HepG2 (cell line): ENCODE data around the gene ZNF519. TPM values are rescaled to one million over a fixed set of nuclear protein-coding genes. Genes with fewer than 3 reads are reported as not detected.
"Not testable (repeated sequence)": the region's sequence is repeated elsewhere in the genome, so short reads cannot be mapped to it uniquely, and the experiment has no call there.

ENCODE experiments used
- ATAC-seq: fragments of 200-7000 bp; cut with Tn5 transposase; 3 replicates; pipeline ENCODE4 v1.9.1; 2020; ENCODE audit warnings: mild to moderate bottlenecking, moderate library complexity
- BruUV-seq: library from RNA; stranded (reverse); fragments of 400-500 nt; replicated peaks from 2 replicates; lab custom pipeline; 2021; lab: Mats Ljungman, UMichigan
- CTCF ChIA-PET: fragments of 300-600 bp; formaldehyde crosslinking; extraction: SDS; loops from one replicate; lab custom pipeline; 2021; ENCODE audit warnings: low total read pairs, inconsistent platforms, low intra/inter-chr PET ratio; lab: Yijun Ruan, JAX
- POLR2A ChIA-PET: fragments of 350-600 bp; sonication (Branson Sonifier 250); formaldehyde crosslinking; loops from one replicate; lab custom pipeline; 2020; ENCODE audit warnings: antibody characterized with exemption, inconsistent platforms; lab: Yijun Ruan, JAX
- DNase-seq: peaks from one replicate; pipeline ENCODE4 v3.0.0-alpha.2; 2015; ENCODE audit warnings: low spot score
- FAIRE-seq: peaks from 3 replicates; lab custom pipeline; 2011; peaks lifted over from hg19 to GRCh38; lab: Jason Lieb, UNC
- H2AFZ ChIP-seq: one replicate; pipeline ENCODE4 v1.6.1; 2011; ENCODE audit warnings: low read length, inconsistent platforms
- H3K27ac ChIP-seq: fragments of 300-600 bp; 3 replicates; pipeline ENCODE4 v1.8.0; 2011; ENCODE audit warnings: mixed run types, mild to moderate bottlenecking, mixed read lengths, low read length, inconsistent platforms; ENCODE audit not compliant: insufficient read depth; ENCODE audit errors: extremely low read length
- H3K27me3 ChIP-seq, 2 experiments: fragments of 200-600 bp in 1 of 2; 2 replicates in 1 of 2; 3 replicates in 1 of 2; pipeline versions ENCODE4 v1.6.0 to v1.8.0; 2011; ENCODE audit warnings: low read length in 2 of 2, mild to moderate bottlenecking in 2 of 2, moderate library complexity in 2 of 2, inconsistent platforms in 1 of 2; ENCODE audit not compliant: insufficient read depth in 2 of 2, control insufficient read depth in 1 of 2
- H3K36me3 ChIP-seq, 2 experiments: fragments of 200-600 bp in 1 of 2; replicated peaks in 1 of 2; 2 replicates in 1 of 2; 3 replicates in 1 of 2; pipeline versions ENCODE4 v1.5.1 to v1.8.0; 2011; ENCODE audit warnings: low read length in 2 of 2, inconsistent platforms in 1 of 2; ENCODE audit not compliant: insufficient read depth in 2 of 2, control insufficient read depth in 1 of 2
- H3K4me1 ChIP-seq: 2 replicates; pipeline ENCODE4 v1.5.1; 2012; ENCODE audit warnings: low read length, inconsistent platforms; ENCODE audit not compliant: insufficient read depth
- H3K4me2 ChIP-seq: 2 replicates; pipeline ENCODE4 v1.6.0; 2011; ENCODE audit warnings: low read depth, low read length, inconsistent platforms
- H3K4me3 ChIP-seq, 3 experiments: fragments of 200-600 bp in 1 of 3; sonication (generic), shearing (Covaris generic) in 1 of 3; replicated peaks in 1 of 3; 2 replicates each; pipeline ENCODE4 v1.5.1; 2011 to 2016; ENCODE audit warnings: low read length in 3 of 3, inconsistent platforms in 2 of 3, low read depth in 2 of 3, mild to moderate bottlenecking in 2 of 3, control low read depth in 1 of 3, mixed read lengths in 1 of 3; ENCODE audit not compliant: insufficient read depth in 1 of 3
- H3K79me2 ChIP-seq: one replicate; pipeline ENCODE4 v1.6.1; 2011; ENCODE audit warnings: low read length, inconsistent platforms; ENCODE audit not compliant: insufficient read depth
- H3K9ac ChIP-seq: 2 replicates; pipeline ENCODE4 v1.6.0; 2011; ENCODE audit warnings: mild to moderate bottlenecking, low read depth, low read length, inconsistent platforms; ENCODE audit not compliant: insufficient read depth
- H3K9me3 ChIP-seq: 2 replicates; pipeline ENCODE4 v1.5.1; 2012; ENCODE audit warnings: mild to moderate bottlenecking, low read length
- H4K20me1 ChIP-seq: 2 replicates; pipeline ENCODE4 v1.6.0; 2011; ENCODE audit warnings: inconsistent platforms, mild to moderate bottlenecking, low read length, moderate library complexity; ENCODE audit not compliant: insufficient read depth
- MEIS1 ChIP-seq: sonication (generic); formaldehyde crosslinking; IDR thresholded peaks from 2 replicates; pipeline ENCODE4 v1.9.0; 2021; ENCODE audit warnings: mild to moderate bottlenecking, missing genetic modification reagents, moderate library complexity, borderline replicate concordance
- MEIS2 ChIP-seq: sonication (generic); formaldehyde crosslinking; IDR thresholded peaks from 2 replicates; pipeline ENCODE4 v1.9.0; 2021; ENCODE audit warnings: mild to moderate bottlenecking, missing genetic modification reagents
- PAXIP1 ChIP-seq: sonication (generic); formaldehyde crosslinking; conservative IDR thresholded peaks from 2 replicates; pipeline ENCODE4 v1.4.0; 2020; ENCODE audit warnings: mild to moderate bottlenecking, missing genetic modification reagents, moderate library complexity
- WGBS: methylation state at CpG from one replicate; pipeline ENCODE4 v1.1.6; 2017; ENCODE audit warnings: low lambda C conversion rate; 5-methylcytosine and 5-hydroxymethylcytosine counted together
- in situ Hi-C: cut with HindIII; loops from 2 replicates; pipeline ENCODE4 v1.10.0; 2017; ENCODE audit warnings: low pct_unique_long_range_greater_than_20kb; ENCODE audit not compliant: extremely low pct_ligation_motif_present
- intact Hi-C: fragments of 100-400 bp; cut with micrococcal nuclease; formaldehyde crosslinking; loops from one replicate; pipeline ENCODE4 v1.10.0; 2022; ENCODE audit not compliant: unreplicated experiment
- polyA plus RNA-seq, 8 experiments: library from polyadenylated mRNA; depleted of rRNA in 3 of 8; stranded (reverse) in 7 of 8; unstranded in 1 of 8; fragments of >200 nt; fragmentation: Illumina TruSeq in 4 of 8; extraction: Trizol in 4 of 8; gene quantifications; 2 replicates each; pipeline versions ENCODE4 v1.2.1 to v1.2.3, GENCODE V29; 2011 to 2016; ENCODE audit warnings: low read depth in 4 of 8, missing spikeins in 1 of 8, mixed read lengths in 1 of 8; ENCODE audit not compliant: insufficient read depth in 1 of 8
- total RNA-seq, 5 experiments: library from RNA; depleted of rRNA; stranded (reverse); fragments of >200 nt; fragmentation: Illumina TruSeq; extraction: Trizol; gene quantifications; 2 replicates each; pipeline ENCODE4 v1.2.3, GENCODE V29; 2016; ENCODE audit warnings: low read depth in 1 of 5

ZNF519 gene
- total and polyA plus RNA-seq, 2 of the 13 experiments (the other 11 are each of a cell fraction or from before 2014, with no cell fraction given) = 7.3 to 11.1 TPM

- TF ChIP-seq PAXIP1 (CRISPR knock-in tag) = 0 out of 2 replicates have a peak, but pooled peaks have one; percentile 37
- peak; percentile 47; the same call in 1 of the 2 replicates for TF ChIP-seq MEIS2 (CRISPR knock-in tag)
- 0 out of 2 replicates have a peak, but pooled peaks have one; percentile 40 for TF ChIP-seq MEIS1 (CRISPR knock-in tag)
- TF ChIP-seq, all 625 proteins: peak for 243; not testable (repeated sequence) for 382
Measured at GRCh38 chr18:14178321-14179196, 46.3 kb upstream of the ZNF519 start (continued).

- FAIRE-seq, in situ Hi-C loops, H3K36me3 ChIP-seq, H2AFZ ChIP-seq, DNase-seq, intact Hi-C loops, H4K20me1 ChIP-seq, H3K9me3 ChIP-seq, H3K4me2 ChIP-seq, H3K79me2 ChIP-seq, H3K4me3 ChIP-seq, H3K27me3 ChIP-seq, POLR2A ChIA-PET, BruUV-seq, H3K9ac ChIP-seq, H3K4me1 ChIP-seq, ATAC-seq, H3K27ac ChIP-seq: not testable (repeated sequence)
- CTCF ChIA-PET = interaction anchor here (1.5 kb wide), 1 partner anchor 238 kb away, joined by 4 read pairs; no protein-coding TSS in a partner anchor
- WGBS = 92% methylated on average over 23 of the region's 48 CpGs
Measured at GRCh38 chr18:14177540-14178320, 45.5 kb upstream of the ZNF519 start.

GRCh38 chr18:14175404-14175803, 43.2 kb upstream of the ZNF519 start:
- H3K36me3 ChIP-seq, H2AFZ ChIP-seq, DNase-seq, CTCF ChIA-PET, FAIRE-seq, intact Hi-C loops, H3K4me1 ChIP-seq, ATAC-seq, H3K9me3 ChIP-seq, H3K79me2 ChIP-seq, H3K27ac ChIP-seq, H3K9ac ChIP-seq, H4K20me1 ChIP-seq, H3K27me3 ChIP-seq, BruUV-seq, H3K4me2 ChIP-seq, POLR2A ChIA-PET, H3K4me3 ChIP-seq, in situ Hi-C loops: not testable (repeated sequence)
- 26% methylated on average over 6 of the region's 6 CpGs for WGBS
